ENCODE results near the gene TEKTIP1.
"Not testable (repeated sequence)": the region's sequence is repeated elsewhere in the genome, so short reads cannot be mapped to it uniquely, and the experiment has no call there.

The TEKTIP1 gene

GRCh38 chr19:3507371-3508120 lies 31.4 kb upstream of the TEKTIP1 start:
- peak overlapping the region; percentile 87 for H3K27ac ChIP-seq

GRCh38 chr19:3508121-3508661 lies 30.8 kb upstream of the TEKTIP1 start:
- DNase-seq (ENCODE audit: low read depth, low spot score), result not testable (repeated sequence)
- peak overlapping the region; percentile 87 for H3K27ac ChIP-seq

More at GRCh38 chr19:3507371-3508120, 31.4 kb upstream of the TEKTIP1 start:
- DNase-seq (ENCODE audit: low read depth, low spot score), result no peak

- no peak for DNase-seq (ENCODE audit: low read depth, low spot score)
- peak overlapping the region; percentile 87 for H3K27ac ChIP-seq
Measured at GRCh38 chr19:3508771-3509535, 30.0 kb upstream of the TEKTIP1 start.

GRCh38 chr19:3509566-3509989 lies 29.4 kb upstream of the TEKTIP1 start:
- peak overlapping the region; percentile 87 for H3K27ac ChIP-seq
- DNase-seq (ENCODE audit: low read depth, low spot score), result peak; percentile 70

GRCh38 chr19:3510727-3511126 lies 28.2 kb upstream of the TEKTIP1 start:
- no peak for DNase-seq (ENCODE audit: low read depth, low spot score)
- H3K27ac ChIP-seq, result no peak overlapping the region

- H3K27ac ChIP-seq, result no peak overlapping the region
Measured at GRCh38 chr19:3511506-3512251, 27.3 kb upstream of the TEKTIP1 start.

GRCh38 chr19:3512562-3513228 lies 26.3 kb upstream of the TEKTIP1 start:
- no peak overlapping the region for H3K27ac ChIP-seq
- DNase-seq (ENCODE audit: low read depth, low spot score), result no peak

More at GRCh38 chr19:3511506-3512251, 27.3 kb upstream of the TEKTIP1 start:
- no peak for DNase-seq (ENCODE audit: low read depth, low spot score)

- H3K27ac ChIP-seq, result no peak overlapping the region
- DNase-seq (ENCODE audit: low read depth, low spot score), result no peak
Measured at GRCh38 chr19:3513229-3514140, 25.5 kb upstream of the TEKTIP1 start.

GRCh38 chr19:3514930-3515329 lies 24.0 kb upstream of the TEKTIP1 start:
- no peak for DNase-seq (ENCODE audit: low read depth, low spot score)
- H3K27ac ChIP-seq, result no peak overlapping the region

- no peak for DNase-seq (ENCODE audit: low read depth, low spot score)
- H3K27ac ChIP-seq, result no peak overlapping the region
Measured at GRCh38 chr19:3515891-3516422, 23.0 kb upstream of the TEKTIP1 start.

GRCh38 chr19:3516675-3517207 lies 22.2 kb upstream of the TEKTIP1 start:
- H3K27ac ChIP-seq, result no peak overlapping the region
- DNase-seq (ENCODE audit: low read depth, low spot score), result no peak

GRCh38 chr19:3517638-3518037 lies 21.3 kb upstream of the TEKTIP1 start:
- no peak overlapping the region for H3K27ac ChIP-seq

GRCh38 chr19:3518255-3518654 lies 20.7 kb upstream of the TEKTIP1 start:
- DNase-seq (ENCODE audit: low read depth, low spot score), result no peak
- no peak overlapping the region for H3K27ac ChIP-seq

More at GRCh38 chr19:3517638-3518037, 21.3 kb upstream of the TEKTIP1 start:
- no peak for DNase-seq (ENCODE audit: low read depth, low spot score)

GRCh38 chr19:3518659-3519058 lies 20.3 kb upstream of the TEKTIP1 start:
- H3K27ac ChIP-seq, result no peak overlapping the region
- DNase-seq (ENCODE audit: low read depth, low spot score), result no peak

- DNase-seq (ENCODE audit: low read depth, low spot score), result no peak
Measured at GRCh38 chr19:3519126-3519525, 19.8 kb upstream of the TEKTIP1 start.

GRCh38 chr19:3520166-3521103 lies 18.5 kb upstream of the TEKTIP1 start:
- H3K27ac ChIP-seq, result peak overlapping the region; percentile 87
- DNase-seq (ENCODE audit: low read depth, low spot score), result peak; percentile 70

More at GRCh38 chr19:3519126-3519525, 19.8 kb upstream of the TEKTIP1 start:
- no peak overlapping the region for H3K27ac ChIP-seq

- peak; percentile 78 for DNase-seq (ENCODE audit: low read depth, low spot score)
- peak overlapping the region; percentile 87 for H3K27ac ChIP-seq
Measured at GRCh38 chr19:3521104-3521445, 17.9 kb upstream of the TEKTIP1 start.

Measured in epithelial cell of prostate (primary cell).